NCI-H82 (cell line): ENCODE data around the gene KLHL22.
A peak's percentile ranks its signal among the peaks of the same experiment; 100 is the strongest.
"Not testable (repeated sequence)": the region's sequence is repeated elsewhere in the genome, so short reads cannot be mapped to it uniquely, and the experiment has no call there.

ENCODE experiments used
- DNase-seq: peaks from one replicate; lab custom pipeline; 2025; lab: John Stamatoyannopoulos, UW

Gene KLHL22

GRCh38 chr22:20494978-20495860, at the start of gene KLHL22:
KLHL22 (minus strand) TSS chr22:20495795; CDS start chr22:20489211, 6,584 bp downstream.
- peak; percentile 58 for DNase-seq

- DNase-seq: not testable (repeated sequence)
Measured at GRCh38 chr22:20545318-20545634, 49.7 kb upstream of the KLHL22 start.

GRCh38 chr22:20542736-20543135, 47.1 kb upstream of the KLHL22 start:
- no peak for DNase-seq

GRCh38 chr22:20542055-20542454, 46.5 kb upstream of the KLHL22 start:
- no peak for DNase-seq

GRCh38 chr22:20538875-20539274, 43.3 kb upstream of the KLHL22 start:
- not testable (repeated sequence) for DNase-seq

GRCh38 chr22:20537983-20538382, 42.4 kb upstream of the KLHL22 start:
- no peak for DNase-seq

- DNase-seq: no peak
Measured at GRCh38 chr22:20537325-20537756, 41.7 kb upstream of the KLHL22 start.

GRCh38 chr22:20536590-20537324, 41.2 kb upstream of the KLHL22 start:
- peak; percentile 3 for DNase-seq

GRCh38 chr22:20533879-20534265, 38.3 kb upstream of the KLHL22 start:
- DNase-seq: no peak

GRCh38 chr22:20533095-20533878, 37.7 kb upstream of the KLHL22 start:
- DNase-seq: no peak

GRCh38 chr22:20532256-20532993, 36.8 kb upstream of the KLHL22 start:
- no peak for DNase-seq

GRCh38 chr22:20531404-20532201, 36.0 kb upstream of the KLHL22 start:
- DNase-seq: no peak

- DNase-seq: no peak
Measured at GRCh38 chr22:20531154-20531403, 35.5 kb upstream of the KLHL22 start.

- DNase-seq: no peak
Measured at GRCh38 chr22:20530368-20531153, 35.0 kb upstream of the KLHL22 start.

- no peak for DNase-seq
Measured at GRCh38 chr22:20528405-20528978, 32.9 kb upstream of the KLHL22 start.

GRCh38 chr22:20526628-20527355, 31.2 kb upstream of the KLHL22 start:
- no peak for DNase-seq

GRCh38 chr22:20526305-20526627, 30.7 kb upstream of the KLHL22 start:
- DNase-seq: no peak

GRCh38 chr22:20525048-20525447, 29.5 kb upstream of the KLHL22 start:
- no peak for DNase-seq

GRCh38 chr22:20524004-20524481, 28.4 kb upstream of the KLHL22 start:
- no peak for DNase-seq
